NCI-H1105 treated with DMSO at 0.1 percent for 48 hours (cell line): ENCODE results near the gene ATXN1.
A peak's percentile ranks its signal among the peaks of the same experiment; 100 is the strongest.
"Not testable (repeated sequence)": the region's sequence is repeated elsewhere in the genome, so short reads cannot be mapped to it uniquely, and the experiment has no call there.

ENCODE experiments used
- DNase-seq: peaks from one replicate; lab custom pipeline; 2025; lab: John Stamatoyannopoulos, UW

Gene ATXN1

DNA sequence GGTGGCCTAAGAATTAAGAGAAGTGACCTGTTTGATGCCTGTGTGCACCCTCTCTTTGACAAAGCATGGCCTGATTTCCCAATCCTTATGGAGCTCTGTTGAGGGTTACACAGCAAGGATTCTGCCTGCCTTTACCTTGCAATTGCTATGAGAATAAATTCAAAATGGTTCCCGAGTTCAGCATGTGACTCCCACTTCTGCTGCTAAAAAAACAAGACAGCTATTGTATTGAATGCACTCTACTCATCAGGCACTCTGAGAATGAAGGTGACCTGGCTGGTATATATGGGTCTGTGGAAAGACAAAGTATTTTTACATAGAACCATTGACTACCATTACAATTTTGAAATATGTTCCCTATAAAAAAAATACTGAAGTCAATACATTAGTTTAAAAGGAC is 190.3 kb downstream of the ATXN1 start:
- no peak for DNase-seq

DNA sequence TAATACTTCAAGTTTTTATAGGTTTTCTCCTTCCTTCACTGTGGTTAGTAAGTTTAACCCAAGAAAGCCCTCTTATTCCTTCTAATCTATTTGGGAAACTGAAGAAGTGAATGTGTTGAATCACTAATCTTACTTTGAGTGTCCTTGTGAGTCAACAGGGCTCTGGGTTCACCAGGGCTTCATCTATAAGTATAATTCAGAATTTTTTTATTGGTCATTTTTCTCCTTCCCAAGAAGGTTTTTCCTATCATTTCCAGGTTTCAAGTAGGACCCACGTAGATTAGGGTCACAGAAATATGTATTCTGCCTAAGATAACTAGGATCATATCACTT is 191.1 kb downstream of the ATXN1 start:
- DNase-seq: no peak

DNA sequence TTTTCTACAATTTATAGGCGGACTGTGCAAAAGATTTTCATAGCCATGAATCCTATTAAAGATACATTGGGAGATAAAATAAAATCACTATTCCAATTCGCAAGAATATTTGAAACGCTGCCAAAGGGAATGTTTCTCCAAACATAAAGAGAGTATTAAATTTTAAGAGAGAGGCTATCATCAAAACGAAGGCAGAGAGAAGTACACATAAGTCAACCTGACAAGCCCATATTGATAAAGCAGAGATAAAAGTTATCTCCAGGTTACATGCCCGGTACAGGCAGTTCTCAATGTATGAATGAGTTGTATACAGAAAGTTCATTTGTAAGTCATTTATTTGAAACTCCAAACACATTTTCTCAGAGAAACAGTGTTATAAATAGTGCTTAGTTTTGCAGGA is 193.1 kb downstream of the ATXN1 start:
- DNase-seq: no peak

DNA sequence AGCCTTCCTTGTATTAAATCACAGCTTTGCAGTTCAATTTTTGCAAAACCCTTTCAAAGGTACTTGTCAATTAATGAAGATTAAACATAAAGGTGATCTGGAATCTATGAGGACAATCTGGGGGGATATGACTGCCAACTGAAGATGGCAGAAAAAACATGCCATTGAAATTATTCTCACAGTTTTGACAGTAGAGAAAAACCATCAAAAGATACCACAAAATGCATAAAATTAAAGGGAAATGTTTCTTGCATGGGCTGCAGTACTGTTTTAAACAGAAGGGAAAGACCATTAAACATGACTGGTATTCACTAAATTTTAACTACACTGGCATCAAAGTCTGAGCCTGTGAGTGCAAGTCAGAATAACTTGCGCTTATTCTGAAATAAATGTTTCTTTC is 194.2 kb downstream of the ATXN1 start:
- DNase-seq: no peak

DNA sequence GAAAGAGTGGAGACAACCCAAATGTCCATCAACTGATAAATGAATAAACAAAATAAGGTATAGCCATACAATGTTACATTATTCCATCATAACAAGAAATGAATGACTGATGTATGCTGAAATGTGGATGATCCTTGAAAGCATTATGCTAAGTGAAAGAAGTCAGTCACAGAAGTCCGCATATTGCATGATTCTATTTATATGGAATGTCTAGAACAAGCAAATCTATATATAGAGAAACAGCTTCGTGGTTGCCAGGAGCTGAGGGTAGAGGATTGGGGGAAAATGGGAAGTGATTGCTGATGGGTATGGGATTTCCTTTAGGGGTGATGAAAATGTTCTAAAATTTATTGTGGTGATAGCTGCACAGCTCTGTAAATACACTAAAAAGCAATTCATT is 196.8 kb downstream of the ATXN1 start:
- no peak for DNase-seq

DNA sequence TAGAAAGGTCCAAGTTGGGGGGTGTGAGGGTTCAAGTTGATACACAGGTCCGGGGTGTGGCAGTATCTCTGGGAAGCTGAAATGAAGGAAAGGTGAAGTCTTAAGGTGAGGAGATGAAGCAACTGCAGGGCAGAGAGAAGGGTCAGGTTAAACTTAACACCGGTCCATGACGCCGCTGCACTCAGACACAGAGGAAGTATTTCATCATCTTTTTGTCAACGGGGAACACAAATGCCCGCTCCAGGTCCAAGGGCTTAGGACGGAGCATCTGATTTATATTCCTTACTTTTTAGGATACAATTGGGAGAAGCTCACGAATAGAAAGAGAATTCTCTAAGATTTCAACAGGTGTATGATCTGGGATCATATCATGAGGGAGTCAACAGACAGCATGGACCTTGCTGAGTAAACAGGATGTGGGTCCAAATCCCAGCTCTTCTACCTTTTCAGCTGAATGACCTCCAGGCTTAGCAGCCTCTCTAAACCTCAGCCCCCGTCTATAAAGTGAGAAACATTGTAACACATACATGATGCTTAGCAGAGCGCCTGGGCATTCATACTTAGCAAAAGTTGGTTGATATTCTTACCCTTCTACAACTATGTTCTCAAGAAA is 197.5 kb downstream of the ATXN1 start:
- no peak for DNase-seq

DNA sequence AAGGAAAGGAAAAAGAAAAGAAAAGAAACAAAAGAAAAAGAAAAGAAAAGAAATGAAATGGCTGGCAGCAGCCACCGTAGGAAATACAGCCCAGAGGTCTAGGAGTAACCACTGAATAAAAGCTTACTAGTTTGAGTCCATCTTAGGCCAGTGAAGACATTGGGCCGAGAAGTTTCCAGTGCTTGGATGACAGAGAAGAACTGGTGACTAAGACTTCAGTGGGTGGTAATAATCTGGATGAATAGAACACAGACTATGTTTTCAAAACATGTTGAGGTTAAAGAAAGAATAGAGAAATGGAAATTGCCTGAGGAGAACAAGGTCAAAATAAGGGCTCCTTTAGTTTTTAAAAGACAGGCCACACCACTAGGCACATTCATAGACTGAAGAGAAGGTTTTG is 198.8 kb downstream of the ATXN1 start:
- no peak for DNase-seq

DNA sequence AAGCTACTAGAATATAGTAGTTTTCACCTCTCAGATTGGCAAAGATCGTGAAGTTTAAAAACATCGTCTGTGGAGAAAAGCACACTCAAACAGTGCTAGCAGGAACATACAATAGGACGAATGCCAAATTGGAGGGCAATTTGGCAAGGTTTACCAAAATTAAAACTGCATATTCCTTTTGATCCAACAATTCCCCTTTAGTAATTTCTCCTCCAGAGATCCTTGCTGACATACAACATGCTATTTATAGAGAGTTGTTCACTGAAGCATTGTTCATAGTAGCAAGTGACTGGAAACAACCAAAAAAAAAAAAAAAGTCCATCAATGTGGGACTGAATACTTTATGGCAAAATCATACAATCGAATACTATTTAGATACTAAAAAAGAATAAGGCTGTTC is 202.2 kb downstream of the ATXN1 start:
- peak; percentile 10 for DNase-seq

DNA sequence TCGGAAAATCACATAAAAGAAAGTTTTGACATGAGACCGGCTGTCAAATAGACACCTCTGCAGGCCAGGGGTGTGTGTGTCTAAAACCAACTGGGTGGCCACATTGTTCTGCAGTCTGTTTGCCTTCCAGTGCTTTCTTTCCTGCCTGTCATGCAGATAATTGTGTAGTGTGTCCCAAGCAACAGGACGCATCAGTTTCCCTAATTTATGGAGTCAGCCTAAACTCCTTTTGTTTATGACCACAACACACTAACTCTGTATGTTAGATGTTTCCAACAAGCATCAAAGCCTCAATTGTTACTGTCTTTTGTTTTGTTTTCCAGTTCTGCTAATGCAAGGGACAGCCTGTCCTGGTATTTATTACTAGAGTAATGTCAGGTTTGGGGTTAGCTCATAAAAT is 205.7 kb downstream of the ATXN1 start:
- no peak for DNase-seq

DNA sequence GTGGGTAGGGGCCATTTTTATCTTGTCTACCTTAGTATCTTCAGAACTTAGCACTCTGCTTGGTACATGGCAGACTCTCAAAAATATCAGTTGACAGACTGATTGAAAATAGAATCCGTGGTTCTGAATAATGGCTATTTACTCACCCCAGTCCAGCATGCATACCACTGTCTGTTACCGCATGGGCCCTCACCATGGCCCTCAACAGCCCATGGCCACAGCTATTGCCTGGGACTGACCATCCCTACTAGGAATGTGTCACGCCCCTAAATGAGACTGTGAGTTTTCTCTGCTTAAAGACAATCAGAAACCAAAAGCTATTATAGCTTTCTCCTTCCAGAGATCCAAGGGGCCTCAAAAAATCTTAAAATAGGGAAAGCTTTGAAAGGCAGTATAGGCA is 207.7 kb downstream of the ATXN1 start:
- DNase-seq: no peak

DNA sequence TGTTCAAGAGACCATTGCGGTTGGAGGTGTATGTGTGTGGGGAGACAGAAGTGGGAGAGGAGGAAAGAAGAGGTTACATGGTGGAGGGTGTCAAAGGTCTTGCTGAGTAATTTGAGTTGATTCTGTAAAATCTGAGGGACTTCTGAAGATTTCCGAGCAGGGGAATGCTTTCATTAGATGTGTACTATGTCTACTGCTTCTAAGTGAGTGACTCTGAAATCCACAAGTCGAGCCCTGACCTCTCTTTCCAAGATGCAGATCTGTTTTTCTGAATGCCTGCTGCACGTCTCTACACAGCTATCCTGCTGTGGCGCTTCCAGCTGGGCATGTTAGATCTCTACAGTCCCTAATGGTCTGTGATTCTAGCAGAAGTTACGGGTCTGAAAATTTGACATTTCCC is 209.8 kb downstream of the ATXN1 start:
- DNase-seq: no peak

DNA sequence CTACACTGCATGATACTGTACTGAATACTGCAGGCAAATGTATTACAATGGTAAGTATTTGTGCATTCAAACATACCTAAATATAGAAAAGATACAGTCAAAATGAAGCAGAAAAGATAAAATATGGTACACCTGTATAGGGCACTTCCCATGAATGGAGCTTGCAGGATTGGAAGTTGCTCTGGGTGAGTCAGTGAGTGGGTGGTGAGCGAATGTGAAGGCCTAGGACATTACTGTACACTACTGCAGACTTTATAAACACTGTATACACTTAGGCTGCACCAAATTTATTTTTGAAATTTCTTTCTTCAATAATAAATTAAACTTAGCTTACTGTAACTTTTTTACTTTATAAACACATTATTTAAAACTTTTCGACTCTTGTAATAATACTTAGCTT is 213.1 kb downstream of the ATXN1 start:
- DNase-seq: no peak

DNA sequence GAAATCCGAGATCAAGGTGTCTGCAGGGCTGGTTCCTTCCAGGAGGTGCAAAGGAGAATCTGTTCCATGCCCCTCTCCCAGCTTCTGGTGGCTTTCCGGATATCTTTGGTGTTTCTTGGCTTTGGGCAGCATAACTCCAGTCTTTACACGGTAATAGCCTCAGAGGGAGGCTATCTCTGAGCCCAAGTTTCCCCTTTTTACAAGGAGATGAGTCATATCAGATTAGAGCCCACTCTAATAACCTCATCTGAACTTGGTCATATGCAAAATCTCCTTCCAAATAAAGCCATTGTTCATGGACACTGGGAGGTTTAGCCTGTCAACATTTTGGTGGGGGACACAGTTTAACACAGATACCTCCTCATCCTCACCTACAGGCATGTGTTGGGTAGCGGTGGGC is 213.7 kb downstream of the ATXN1 start:
- DNase-seq: no peak

DNA sequence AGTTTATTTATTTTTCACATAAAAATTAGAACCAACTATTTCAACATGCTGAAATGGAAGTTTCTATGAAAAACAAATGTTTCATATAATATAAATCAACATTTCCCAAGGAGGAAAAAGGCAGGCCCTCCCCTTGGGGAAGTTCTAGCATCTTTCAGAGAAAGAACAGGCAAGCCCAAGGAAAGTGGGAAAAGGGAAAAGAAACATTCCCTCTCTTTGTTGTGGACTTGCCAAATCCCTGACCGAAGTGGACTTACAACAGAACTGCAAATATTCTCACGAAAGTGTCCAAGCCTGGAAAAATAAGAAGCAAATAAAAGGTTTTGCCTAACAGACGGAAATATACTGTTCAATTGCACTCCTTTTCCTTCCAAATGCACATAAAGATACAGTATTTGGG is 214.4 kb downstream of the ATXN1 start:
- DNase-seq: no peak

DNA sequence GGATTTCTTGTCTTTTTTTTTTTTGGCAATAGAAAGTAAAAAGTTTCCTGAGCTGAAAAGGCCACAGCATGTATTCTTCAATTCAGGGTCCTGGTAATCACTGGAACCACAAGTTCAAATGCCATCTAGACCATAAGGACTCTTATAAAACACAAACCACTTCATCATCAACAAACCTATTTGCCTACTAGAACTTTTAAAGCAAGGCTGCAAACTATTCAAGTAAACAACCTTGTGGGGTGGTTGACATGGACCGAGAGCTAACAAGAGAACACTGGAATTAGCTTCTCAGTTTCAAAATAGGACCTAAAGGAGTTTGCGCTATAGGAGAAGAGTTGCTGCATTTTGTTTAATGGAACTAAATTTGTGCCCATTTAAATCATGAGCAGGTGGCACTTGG is 215.9 kb downstream of the ATXN1 start:
- DNase-seq: no peak

DNA sequence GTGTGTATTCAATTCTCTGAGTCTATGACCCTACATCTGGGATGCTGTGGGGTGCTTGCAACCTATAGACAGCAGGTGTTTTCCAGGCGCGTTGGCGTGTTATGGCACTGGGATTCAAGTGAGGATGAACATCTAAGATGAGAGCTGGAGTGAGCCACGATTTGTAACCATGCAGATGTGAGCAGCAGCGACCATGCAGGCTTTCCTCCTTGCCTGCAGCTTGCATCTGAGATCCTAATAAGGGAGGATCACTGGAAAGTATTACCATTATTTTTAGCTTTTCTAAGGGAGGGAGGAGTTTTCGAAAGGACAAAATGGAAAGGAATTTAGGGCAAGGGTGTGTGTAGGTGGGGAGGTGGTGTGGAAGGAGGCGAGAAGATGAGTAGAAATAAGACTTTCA is 216.7 kb downstream of the ATXN1 start:
- no peak for DNase-seq

DNA sequence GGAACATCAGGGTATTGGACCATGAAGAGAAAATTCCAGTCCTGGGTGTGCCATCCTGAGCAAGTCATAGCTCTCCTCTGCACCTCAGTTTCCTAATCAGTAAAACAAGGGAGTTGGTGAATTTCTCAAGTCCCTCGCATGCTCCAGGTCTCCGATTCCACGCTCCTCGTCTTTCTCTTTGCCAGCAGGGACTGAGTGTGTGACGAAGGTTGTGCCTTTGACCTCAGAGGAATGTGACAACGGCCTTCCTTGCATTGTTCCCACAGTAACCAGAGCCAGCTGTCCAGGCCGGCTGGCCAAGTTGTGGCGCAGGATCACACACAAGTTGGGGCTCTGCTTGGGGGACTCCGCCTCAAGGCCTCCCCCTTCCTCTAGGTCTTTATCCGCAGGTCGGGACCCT is 217.3 kb downstream of the ATXN1 start:
- DNase-seq: no peak

DNA sequence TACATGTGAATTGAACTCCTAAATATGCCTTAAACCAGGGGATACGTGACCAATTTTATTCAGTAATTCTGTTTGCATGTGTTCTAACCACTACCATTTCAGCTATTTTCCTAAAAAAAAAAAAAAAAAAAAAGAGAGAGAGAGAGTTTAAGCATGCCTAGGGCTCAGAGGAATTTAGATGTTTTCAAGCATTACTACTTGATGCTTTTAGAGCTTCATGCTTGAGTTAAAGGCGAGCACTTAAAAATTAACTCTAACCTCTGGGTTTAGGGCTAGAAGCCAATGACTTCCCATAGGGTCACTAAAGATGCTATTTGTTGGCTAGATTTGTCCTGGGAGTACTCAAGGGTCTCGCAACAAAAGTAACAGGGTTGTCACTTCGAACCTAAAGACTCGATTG is 217.7 kb downstream of the ATXN1 start:
- no peak for DNase-seq

DNA sequence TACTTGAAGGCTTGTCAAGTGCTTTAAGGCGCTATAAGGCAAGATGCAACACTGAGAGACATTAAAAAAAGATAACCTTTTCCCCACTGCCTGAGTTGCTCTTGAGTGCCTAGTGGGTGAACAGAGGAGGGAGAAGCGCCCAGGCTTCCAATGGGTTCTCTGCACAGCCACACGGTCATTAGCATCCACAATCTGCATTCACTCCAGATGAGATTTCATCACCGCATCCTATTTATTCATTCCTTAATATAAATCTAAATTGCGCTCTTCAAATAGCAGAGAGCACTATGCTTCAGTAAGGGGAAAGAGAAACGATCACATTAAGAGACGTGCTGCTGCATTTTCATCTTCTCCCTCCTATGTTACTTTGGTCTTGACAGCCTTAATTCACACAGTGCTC is 219.2 kb downstream of the ATXN1 start:
- no peak for DNase-seq

DNA sequence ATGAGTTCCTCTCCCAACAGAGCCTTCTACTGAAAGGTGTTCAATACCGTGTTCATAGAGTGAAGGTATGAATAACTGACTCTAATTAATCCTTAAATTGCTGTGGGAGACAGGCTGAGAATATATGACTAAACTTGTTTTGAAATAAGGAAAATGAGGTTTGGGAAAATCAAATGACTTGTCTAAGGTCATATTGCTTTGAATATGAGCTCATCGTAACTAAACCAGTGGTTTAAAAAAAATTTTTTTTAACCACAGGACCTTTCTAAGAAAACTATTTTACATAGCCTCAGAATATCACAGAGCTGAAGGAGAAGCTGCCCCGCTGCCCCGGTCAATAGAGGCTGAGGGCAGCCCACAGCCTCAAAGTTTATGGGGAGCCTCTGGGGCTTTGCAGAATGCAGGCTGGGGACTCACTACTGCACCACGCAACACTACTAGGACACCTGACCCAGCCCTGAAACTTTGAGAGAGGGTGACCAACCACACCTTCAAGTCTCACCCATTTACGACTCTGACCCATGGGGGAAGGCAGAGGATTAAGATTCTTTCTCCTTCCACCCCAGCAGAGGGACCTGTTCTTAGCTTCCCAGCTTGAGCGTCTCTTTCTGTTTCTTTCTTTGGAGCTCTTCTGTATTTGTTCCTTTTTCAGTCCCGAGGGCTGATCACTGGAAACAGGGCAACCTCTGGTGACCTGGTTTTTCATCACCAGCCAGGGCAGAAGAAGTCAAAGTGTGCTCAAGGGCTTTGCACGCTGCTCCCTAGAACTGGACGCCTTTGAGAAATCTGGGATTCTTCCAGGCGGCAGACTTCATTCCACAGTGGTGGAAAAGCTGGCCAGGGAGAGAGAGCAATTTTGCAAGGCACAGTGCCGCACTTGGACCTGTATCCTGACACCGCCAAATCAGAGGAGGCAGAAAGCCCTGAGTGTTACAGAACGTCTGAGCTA is 220.2 kb downstream of the ATXN1 start:
- DNase-seq: no peak

DNA sequence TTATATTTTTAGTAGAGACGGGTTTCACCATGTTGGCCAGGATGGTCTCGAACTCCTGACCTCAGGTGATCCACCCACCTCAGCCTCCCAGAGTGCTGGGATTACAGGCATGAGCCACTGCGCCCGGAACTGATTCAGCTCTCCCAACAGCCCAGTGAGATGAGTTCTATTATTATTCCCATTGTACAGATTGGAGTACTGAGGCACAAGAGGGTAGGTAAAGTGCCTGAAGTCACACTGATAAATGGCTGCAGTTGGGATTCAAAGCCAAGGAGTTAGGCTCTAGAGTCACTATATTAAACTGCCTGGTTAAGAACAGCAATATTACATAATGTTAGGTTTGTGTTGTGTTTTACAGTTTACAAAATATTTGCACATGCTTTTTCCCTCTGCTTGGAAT is 220.9 kb downstream of the ATXN1 start:
- DNase-seq: not testable (repeated sequence)

DNA sequence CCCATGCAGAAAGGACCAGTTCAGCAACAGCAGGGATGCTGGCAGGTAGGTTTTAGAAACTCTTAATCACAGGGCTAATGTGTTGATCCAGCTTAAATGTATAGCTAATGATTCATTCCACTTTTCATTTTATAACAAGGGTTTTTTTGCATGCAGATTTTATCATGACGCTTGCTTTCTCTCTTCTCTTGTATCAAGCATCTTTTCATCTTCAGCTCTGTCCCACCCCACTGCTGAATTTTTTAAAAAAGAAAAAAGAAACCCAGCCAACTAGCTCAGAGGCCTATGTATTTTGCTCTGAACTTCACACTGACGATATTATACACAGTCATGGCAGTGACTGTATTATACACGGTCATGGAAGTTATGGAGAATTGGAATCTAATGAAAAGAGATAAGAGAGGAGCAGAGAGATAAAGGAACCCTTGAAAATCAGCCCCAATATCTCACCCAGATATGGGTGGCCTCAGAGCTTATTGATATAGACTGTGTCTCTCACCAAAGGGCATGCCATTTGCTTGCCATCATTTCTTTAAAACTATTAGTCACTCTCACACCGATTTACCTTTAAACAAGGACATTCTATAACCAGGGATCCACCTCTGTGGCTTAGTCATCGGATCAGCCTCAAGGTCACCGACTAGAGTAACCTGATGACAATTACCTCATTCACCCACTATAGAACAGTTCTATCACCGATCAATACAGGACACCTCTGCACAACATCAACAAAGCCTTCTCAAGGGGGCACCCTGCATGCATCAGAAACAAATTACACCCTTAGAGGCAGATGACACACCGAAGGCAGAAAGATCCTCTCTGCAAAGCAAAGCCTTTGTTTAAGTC is 222.0 kb downstream of the ATXN1 start:
- DNase-seq: no peak

DNA sequence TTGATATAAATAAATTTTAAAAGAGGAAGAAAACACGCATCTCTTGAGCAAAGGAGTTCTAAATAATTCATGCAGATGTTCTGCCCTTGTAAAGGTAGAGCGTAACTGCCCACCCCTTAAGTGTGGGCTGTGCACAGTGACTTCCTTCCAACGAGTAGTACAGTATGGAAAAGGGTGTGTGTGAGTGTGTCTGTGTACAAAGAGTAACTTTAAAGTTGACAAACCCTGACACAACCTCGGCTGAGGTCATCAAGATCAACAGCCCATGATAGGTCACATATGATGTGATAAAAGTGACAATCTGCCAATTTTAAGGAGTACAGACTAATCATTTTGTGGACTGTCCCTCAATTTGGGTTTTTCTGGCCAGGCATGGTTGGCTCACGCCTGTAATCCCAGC is 225.7 kb downstream of the ATXN1 start:
- no peak for DNase-seq
